Endothelial cell of umbilical vein (primary cell): ENCODE results near the gene EVA1A.

Source experiments
- EZH2 ChIP-seq: IDR thresholded peaks from 2 replicates; pipeline ENCODE4 v1.6.1; 2012; ENCODE audit warnings: borderline replicate concordance, low read depth, mild to moderate bottlenecking, moderate library complexity, low read length, inconsistent platforms; ENCODE audit not compliant: severe bottlenecking
- JUN ChIP-seq: IDR thresholded peaks from 2 replicates; pipeline ENCODE4 v1.6.1; 2011; ENCODE audit warnings: borderline replicate concordance, low read depth; ENCODE audit not compliant: insufficient read length, insufficient read depth
- POLR2AphosphoS5 ChIP-seq: IDR thresholded peaks from 2 replicates; pipeline ENCODE4 v1.6.1; 2012; ENCODE audit warnings: low read depth, mild to moderate bottlenecking, control low read depth, low read length, moderate library complexity; ENCODE audit not compliant: insufficient read depth
- TF ChIP-seq, protein P1 (sequence below), 2 donors: IDR thresholded peaks; 1 replicate in 1 of 2; 2 replicates in 1 of 2; pipeline ENCODE4 v1.5.1; 2011; ENCODE audit warnings: low read length in 2 of 2, mild to moderate bottlenecking in 2 of 2, moderate library complexity in 2 of 2, control low read depth in 1 of 2, inconsistent platforms in 1 of 2, low read depth in 1 of 2; ENCODE audit not compliant: insufficient read depth in 1 of 2; ENCODE audit errors: extremely low read depth in 1 of 2

DNA sequence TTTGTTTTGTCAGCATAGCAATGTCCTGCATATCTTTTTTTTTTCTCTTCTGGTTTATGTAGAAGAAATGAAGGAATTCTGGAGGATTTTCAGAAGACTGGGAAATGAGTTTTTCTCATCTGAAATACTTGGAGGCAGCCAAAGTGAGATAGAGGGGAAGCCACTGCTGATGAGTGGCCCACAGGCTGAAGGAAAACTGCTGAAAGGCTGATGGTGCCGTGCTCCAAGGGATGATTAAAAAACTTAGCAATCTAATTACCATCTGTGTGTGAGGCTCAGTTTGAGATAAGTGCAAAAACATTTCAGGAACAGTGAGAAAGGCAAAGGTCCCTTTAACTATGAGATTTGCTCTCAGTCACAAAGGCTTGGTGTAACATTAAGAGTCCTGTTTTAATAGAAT lies 98.5 kb downstream of the EVA1A start:
- no peak for TF ChIP-seq JUN
- TF ChIP-seq, protein P1, sequence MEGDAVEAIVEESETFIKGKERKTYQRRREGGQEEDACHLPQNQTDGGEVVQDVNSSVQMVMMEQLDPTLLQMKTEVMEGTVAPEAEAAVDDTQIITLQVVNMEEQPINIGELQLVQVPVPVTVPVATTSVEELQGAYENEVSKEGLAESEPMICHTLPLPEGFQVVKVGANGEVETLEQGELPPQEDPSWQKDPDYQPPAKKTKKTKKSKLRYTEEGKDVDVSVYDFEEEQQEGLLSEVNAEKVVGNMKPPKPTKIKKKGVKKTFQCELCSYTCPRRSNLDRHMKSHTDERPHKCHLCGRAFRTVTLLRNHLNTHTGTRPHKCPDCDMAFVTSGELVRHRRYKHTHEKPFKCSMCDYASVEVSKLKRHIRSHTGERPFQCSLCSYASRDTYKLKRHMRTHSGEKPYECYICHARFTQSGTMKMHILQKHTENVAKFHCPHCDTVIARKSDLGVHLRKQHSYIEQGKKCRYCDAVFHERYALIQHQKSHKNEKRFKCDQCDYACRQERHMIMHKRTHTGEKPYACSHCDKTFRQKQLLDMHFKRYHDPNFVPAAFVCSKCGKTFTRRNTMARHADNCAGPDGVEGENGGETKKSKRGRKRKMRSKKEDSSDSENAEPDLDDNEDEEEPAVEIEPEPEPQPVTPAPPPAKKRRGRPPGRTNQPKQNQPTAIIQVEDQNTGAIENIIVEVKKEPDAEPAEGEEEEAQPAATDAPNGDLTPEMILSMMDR (IDR thresholded peaks at IDR 0.05; ENCODE audit: extremely low read depth in 1 of 2, insufficient read depth in 1 of 2, low read depth in 1 of 2, low read length in 2 of 2), result no peak
- no peak for TF ChIP-seq POLR2AphosphoS5
- TF ChIP-seq EZH2, result no peak
